Measurements from ENCODE around the gene TRABD2B.

TRABD2B gene

DNA sequence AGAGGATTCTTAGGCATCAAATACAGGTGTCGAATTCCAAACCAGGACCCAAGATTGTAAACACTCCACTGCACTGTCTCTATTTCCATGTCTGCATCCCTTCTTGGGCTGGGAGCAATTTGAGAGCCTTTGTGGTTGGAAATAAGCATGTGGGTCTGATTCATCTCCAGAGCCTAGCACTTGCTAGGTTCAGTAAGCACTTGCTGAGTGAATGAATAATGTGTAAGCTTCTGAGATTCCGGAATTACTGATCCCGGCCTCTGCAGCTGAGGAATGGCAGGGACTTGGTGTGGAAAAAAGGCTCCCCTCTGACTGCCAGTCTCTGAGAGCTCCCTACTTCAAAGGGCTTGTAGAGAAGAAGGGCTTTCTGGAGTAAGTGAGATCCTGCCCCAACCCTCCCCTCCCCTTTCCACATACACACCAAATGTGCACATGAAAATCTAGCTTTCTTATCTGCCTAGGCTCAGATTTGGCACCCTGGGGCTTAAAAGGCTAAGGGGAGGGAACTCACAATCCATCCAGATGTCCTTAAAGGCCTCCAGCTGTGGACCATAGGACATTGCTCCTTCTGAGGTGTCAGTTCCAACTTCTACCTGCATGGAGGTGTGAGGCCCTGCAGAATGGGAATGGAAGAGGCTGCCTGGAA lies 39.6 kb upstream of the TRABD2B start:
- DNase-seq (ENCODE audit: low read depth) = peak; percentile 83
- TF ChIP-seq, protein P1, sequence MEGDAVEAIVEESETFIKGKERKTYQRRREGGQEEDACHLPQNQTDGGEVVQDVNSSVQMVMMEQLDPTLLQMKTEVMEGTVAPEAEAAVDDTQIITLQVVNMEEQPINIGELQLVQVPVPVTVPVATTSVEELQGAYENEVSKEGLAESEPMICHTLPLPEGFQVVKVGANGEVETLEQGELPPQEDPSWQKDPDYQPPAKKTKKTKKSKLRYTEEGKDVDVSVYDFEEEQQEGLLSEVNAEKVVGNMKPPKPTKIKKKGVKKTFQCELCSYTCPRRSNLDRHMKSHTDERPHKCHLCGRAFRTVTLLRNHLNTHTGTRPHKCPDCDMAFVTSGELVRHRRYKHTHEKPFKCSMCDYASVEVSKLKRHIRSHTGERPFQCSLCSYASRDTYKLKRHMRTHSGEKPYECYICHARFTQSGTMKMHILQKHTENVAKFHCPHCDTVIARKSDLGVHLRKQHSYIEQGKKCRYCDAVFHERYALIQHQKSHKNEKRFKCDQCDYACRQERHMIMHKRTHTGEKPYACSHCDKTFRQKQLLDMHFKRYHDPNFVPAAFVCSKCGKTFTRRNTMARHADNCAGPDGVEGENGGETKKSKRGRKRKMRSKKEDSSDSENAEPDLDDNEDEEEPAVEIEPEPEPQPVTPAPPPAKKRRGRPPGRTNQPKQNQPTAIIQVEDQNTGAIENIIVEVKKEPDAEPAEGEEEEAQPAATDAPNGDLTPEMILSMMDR (conservative IDR thresholded peaks at IDR 0.05; ENCODE audit: control insufficient read depth, insufficient read depth, low read depth, low read length) = no peak
- no peak overlapping the region for H3K4me3 ChIP-seq (ENCODE audit: control insufficient read depth, low read depth, low read length)

DNA sequence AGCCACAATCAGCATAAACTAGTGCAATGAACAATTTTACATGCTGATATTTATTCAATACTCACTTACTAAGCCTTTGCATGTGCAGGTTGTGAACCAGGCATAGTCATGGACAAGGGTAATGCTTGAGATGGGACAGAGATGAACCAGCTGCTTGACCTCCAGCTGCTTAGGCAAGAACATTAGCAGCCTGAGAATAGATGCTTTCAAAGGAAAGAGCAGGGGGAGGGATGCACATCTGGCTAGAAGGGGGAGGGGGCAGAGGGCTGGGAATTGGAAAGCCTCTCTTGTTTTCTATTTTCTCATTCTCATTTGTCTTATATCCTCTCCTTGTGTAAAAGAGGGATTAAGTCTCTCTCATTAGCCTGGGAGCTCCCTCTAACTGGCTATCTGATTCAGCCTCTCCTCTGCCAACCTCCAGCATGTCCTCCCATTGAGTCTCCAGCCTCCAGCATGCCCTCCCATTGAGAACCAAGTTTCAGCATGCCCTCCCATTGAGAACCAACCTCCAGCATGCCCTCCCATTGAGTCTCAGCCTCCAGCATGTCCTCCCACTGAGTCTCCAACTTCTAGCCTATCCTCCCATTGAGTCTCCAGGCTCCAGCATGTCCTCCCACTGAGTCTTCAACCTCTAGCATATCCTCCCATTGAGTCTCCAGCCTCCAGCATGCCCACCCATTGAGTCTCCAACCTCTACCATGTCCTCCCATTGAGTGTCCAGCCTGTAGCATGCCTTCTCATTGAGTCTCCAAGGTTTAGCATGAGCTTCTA lies 38.4 kb upstream of the TRABD2B start:
- TF ChIP-seq, protein P1 (conservative IDR thresholded peaks at IDR 0.05; ENCODE audit: control insufficient read depth, insufficient read depth, low read depth, low read length) = no peak
- H3K4me3 ChIP-seq (ENCODE audit: control insufficient read depth, low read depth, low read length) = no peak overlapping the region
- no peak for DNase-seq (ENCODE audit: low read depth)

DNA sequence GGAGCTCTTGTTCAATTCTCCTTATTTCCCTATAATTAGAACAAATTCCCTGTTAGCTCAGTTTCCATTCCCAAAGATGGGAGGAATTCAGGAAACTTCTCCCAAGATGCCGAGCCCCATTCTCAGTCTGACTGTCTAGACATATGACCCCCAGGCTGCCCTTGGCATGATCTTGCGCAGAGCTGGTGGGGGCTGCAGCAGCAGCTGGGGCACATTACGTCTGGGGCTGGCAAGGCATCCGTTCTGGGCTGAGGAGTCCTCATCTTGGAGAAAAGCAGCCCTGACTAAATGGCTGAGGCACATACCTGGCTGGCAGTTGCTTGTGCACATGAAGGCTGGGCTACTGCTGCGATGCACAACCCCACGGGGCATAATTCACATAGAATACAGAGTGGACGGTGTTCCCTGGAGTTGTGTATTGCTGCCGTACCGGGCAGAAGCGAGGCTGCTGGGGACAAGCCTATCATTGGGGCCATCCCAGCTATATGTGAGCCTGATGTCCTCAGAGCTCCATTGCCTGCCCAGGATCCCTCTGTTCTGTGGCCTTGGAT lies 36.4 kb upstream of the TRABD2B start:
- H3K4me3 ChIP-seq (ENCODE audit: control insufficient read depth, low read depth, low read length) = no peak overlapping the region

DNA sequence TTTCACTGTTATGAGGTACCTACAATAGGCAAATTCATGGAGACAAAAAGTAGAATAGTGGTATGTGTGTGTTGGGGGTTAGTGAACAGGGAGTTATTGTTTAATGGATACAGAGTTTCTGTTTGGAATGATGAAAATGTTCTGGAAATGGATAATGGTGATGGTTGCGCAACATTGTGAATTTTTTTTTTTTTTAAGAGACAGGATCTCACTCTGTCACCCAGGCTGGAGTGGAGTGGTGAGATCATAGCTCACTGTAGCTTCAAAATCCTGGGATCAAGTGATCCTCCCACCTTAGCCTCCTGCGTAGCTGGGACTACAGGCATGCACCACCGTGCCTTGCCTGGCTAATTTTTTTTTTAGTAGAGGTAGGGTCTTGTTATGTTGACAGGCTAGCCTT lies 34.5 kb upstream of the TRABD2B start:
- peak; percentile 60 for DNase-seq (ENCODE audit: low read depth)
- no peak overlapping the region for H3K4me3 ChIP-seq (ENCODE audit: control insufficient read depth, low read depth, low read length)

More for the DNA sequence above, 36.4 kb upstream of the TRABD2B start:
- no peak for DNase-seq (ENCODE audit: low read depth)
- TF ChIP-seq, protein P1 (conservative IDR thresholded peaks at IDR 0.05; ENCODE audit: control insufficient read depth, insufficient read depth, low read depth, low read length) = no peak

DNA sequence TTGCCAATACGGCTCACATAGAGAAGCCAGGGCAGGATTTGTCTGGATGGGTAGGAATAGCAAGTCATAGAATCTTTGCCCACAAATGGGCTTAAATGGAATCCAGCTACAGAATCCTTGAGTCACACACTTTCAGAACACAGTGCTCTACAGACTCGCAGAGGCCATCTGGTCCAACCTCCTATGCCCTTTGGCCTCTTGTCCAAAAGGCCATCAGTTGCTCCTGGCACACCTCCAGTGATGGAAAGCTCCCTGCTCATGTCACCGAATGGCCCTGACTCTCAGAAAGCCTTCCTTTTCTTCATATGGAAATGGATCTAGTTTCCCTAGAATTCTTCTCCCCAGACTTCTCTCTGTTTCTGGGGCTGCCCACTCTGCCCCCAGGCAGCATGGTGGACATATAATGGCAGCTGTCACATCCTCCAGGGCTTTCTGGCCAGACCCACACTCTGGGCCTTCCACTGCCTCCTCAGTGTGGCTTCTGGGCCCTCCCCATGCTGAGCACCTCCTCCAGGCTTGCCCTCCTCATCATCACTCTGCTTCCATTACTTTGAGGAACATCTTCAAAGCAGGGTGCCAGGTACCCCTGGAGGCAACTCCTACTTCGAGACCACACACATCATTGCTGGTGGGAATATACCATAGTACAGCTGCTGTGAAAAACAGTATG lies 33.6 kb upstream of the TRABD2B start:
- no peak for DNase-seq (ENCODE audit: low read depth)
- no peak overlapping the region for H3K4me3 ChIP-seq (ENCODE audit: control insufficient read depth, low read depth, low read length)
- TF ChIP-seq, protein P1 (conservative IDR thresholded peaks at IDR 0.05; ENCODE audit: control insufficient read depth, insufficient read depth, low read depth, low read length) = no peak

More for the DNA sequence above, 34.5 kb upstream of the TRABD2B start:
- TF ChIP-seq, protein P1 (conservative IDR thresholded peaks at IDR 0.05; ENCODE audit: control insufficient read depth, insufficient read depth, low read depth, low read length) = no peak

DNA sequence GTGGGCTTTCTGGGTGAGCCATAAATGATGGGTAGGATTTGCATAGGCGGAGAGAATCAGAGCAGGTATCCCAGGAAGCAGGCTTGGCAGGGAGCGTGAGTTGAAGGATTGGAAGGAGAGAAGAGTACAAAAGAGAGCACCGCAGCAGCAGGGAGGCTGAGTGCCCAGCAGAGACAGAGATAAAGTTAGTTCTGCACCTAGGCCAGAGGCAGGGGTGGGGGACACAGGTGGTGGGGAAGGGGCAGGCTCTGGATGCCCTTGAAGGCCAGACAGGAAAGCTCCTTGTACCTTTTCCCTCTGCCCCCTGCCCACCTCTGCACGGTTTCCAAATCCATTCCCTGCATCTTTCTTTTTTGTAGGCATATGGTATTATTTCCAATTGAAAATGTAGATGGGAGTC lies 33.0 kb upstream of the TRABD2B start:
- H3K4me3 ChIP-seq (ENCODE audit: control insufficient read depth, low read depth, low read length) = no peak overlapping the region
- no peak for DNase-seq (ENCODE audit: low read depth)
- TF ChIP-seq, protein P1 (conservative IDR thresholded peaks at IDR 0.05; ENCODE audit: control insufficient read depth, insufficient read depth, low read depth, low read length) = no peak
